ENCODE data around the gene TMEM107. TPM values are rescaled to one million over a fixed set of nuclear protein-coding genes. Genes with fewer than 3 reads are reported as not detected.

TMEM107 gene
- total RNA-seq, 1 donor from 2014 or later: 1.6 TPM

GRCh38 chr17:8167526-8167925, 8.7 kb downstream of the TMEM107 start:
- intact Hi-C loops (cut with DNase I): no loop called here
- Histone ChIP-seq H3K27ac (no peak overlapping the region), H3K36me3 (no peaks in the 10 kb centered on the region), H3K4me1 (peaks cover 6 to 11% of the 10 kb centered on the region in 2 donors), H3K9me3 (no peaks in the 10 kb centered on the region), H3K27me3 (no peaks in the 10 kb centered on the region), H3K4me3 (no peak overlapping the region)
- no peak for TF ChIP-seq CTCF (IDR thresholded peaks at IDR 0.05)
- no peak for DNase-seq (ENCODE audit: low spot score in 2 of 2)

DNA sequence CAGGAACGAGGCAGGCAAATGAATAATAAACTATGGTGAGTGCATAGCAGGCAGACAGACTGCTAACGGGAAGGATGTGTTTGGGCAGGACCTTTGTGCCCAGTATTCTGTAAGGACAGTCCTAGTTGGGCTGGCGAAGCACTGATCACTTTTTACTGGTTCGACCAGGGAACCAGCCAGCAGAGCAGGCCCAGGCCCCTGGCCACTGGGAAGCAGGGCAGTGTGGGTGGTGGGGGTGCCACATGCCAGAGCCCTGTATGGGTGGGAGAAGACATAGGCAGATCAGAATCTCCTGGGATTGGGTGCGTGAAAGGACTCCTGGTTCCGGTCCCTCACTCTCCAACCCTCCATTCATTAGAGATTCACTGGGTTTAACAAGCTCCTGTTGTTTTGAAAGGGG, 9.4 kb downstream of the TMEM107 start:
- Histone ChIP-seq H3K27me3 (no peaks in the 10 kb centered on the region), H3K27ac (no peak overlapping the region), H3K9me3 (no peaks in the 10 kb centered on the region), H3K4me1 (peaks cover 12 to 13% of the 10 kb centered on the region in 2 donors), H3K36me3 (no peaks in the 10 kb centered on the region), H3K4me3 (no peak overlapping the region)
- DNase-seq (ENCODE audit: low spot score in 2 of 2): no peak
- intact Hi-C loops (cut with DNase I): no loop called here
- no peak for TF ChIP-seq CTCF (IDR thresholded peaks at IDR 0.05)

DNA sequence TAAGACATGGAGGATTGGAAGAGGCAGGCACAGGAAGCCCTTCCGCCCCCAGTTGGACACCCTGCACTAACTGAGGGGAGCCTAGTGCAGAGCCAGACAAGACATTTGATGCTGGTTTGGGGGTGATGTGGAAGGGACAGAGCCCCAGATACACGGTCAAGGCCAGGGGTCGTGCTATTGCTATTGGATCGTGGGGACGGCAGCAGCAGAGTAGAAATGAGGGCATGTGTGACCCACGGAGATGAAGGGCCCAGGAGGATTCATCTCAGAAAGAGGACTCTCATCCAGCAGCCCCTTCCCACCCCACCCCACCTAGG, 11.4 kb downstream of the TMEM107 start:
- TF ChIP-seq CTCF (IDR thresholded peaks at IDR 0.05): no peak
- intact Hi-C loops (cut with DNase I): no loop called here
- no peak for DNase-seq (ENCODE audit: low spot score in 2 of 2)
- Histone ChIP-seq H3K27ac (peak overlapping the region; percentile 99 to 100), H3K9me3 (no peaks in the 10 kb centered on the region), H3K4me3 (no peak overlapping the region), H3K4me1 (peaks cover 21 to 27% of the 10 kb centered on the region in 2 donors), H3K27me3 (no peaks in the 10 kb centered on the region), H3K36me3 (peaks cover 10 to 13% of the 10 kb centered on the region in 2 donors)

- Histone ChIP-seq H3K9me3 (no peaks in the 10 kb centered on the region), H3K4me3 (peak overlapping the region in 1 of 2 donors; percentile 100), H3K27ac (peak overlapping the region; percentile 99 to 100), H3K27me3 (no peaks in the 10 kb centered on the region), H3K36me3 (peaks cover 14 to 15% of the 10 kb centered on the region in 2 donors), H3K4me1 (peaks cover 21 to 29% of the 10 kb centered on the region in 2 donors)
- no peak for TF ChIP-seq CTCF (IDR thresholded peaks at IDR 0.05)
- intact Hi-C loops (cut with DNase I): loop anchor here (2.0 kb wide), 1 partner anchor 23 kb away; no protein-coding TSS in a partner anchor
- DNase-seq (ENCODE audit: low spot score in 2 of 2): peak; percentile 69 to 87
These were observed 12.0 kb downstream of the TMEM107 start for GRCh38 chr17:8163978-8164814.

GRCh38 chr17:8162997-8163977, 12.9 kb downstream of the TMEM107 start:
- H3K4me3 ChIP-seq: peak overlapping the region; percentile 91 to 100
- intact Hi-C loops (cut with DNase I): loop anchor here (2.0 kb wide), 1 partner anchor 24 kb away; no protein-coding TSS in a partner anchor
- H3K27ac ChIP-seq: peak overlapping the region; percentile 99 to 100
- peaks cover 15 to 18% of the 10 kb centered on the region in 2 donors for H3K36me3 ChIP-seq
- no peak for TF ChIP-seq CTCF (IDR thresholded peaks at IDR 0.05)
- no peaks in the 10 kb centered on the region for H3K9me3 ChIP-seq
- H3K27me3 ChIP-seq: no peaks in the 10 kb centered on the region
- H3K4me1 ChIP-seq: peaks cover 21 to 33% of the 10 kb centered on the region in 2 donors
- DNase-seq (ENCODE audit: low spot score in 2 of 2): no peak

Data from ascending aorta (tissue), 2 donors.